Karpas-422 (cell line): ENCODE results near the gene DCTPP1. TPM values are rescaled to one million over a fixed set of nuclear protein-coding genes. Genes with fewer than 3 reads are reported as not detected.

Experiments used
- DNase-seq: peaks from one replicate; pipeline ENCODE4 v3.0.0-alpha.2; 2015
- H2AFZ ChIP-seq: fragments of 200-600 bp; sonication (generic); 2 replicates; pipeline ENCODE4 v1.6.1; 2014; ENCODE audit warnings: antibody characterized with exemption, low read length, mixed read lengths
- H3K27ac ChIP-seq: fragments of 200-600 bp; sonication (generic); 2 replicates; pipeline ENCODE4 v1.5.1; 2014; ENCODE audit warnings: mild to moderate bottlenecking, low read length, moderate library complexity
- H3K27me3 ChIP-seq: fragments of 200-600 bp; sonication (generic); 2 replicates; pipeline ENCODE4 v1.6.1; 2014; ENCODE audit warnings: low read length, mixed read lengths
- H3K36me3 ChIP-seq: fragments of 200-600 bp; sonication (generic); 2 replicates; pipeline ENCODE4 v1.6.1; 2014; ENCODE audit warnings: low read length, mixed read lengths; ENCODE audit not compliant: insufficient read depth
- H3K4me1 ChIP-seq: fragments of 200-600 bp; sonication (generic); 2 replicates; pipeline ENCODE4 v1.6.1; 2014; ENCODE audit warnings: mild to moderate bottlenecking, low read length, mixed read lengths
- H3K4me2 ChIP-seq: fragments of 200-600 bp; sonication (generic); 2 replicates; pipeline ENCODE4 v1.6.1; 2014; ENCODE audit warnings: low read length, low read depth, mild to moderate bottlenecking; ENCODE audit not compliant: poor library complexity, severe bottlenecking
- H3K4me3 ChIP-seq: fragments of 200-600 bp; sonication (generic); 2 replicates; pipeline ENCODE4 v1.5.1; 2014; ENCODE audit warnings: mild to moderate bottlenecking, antibody characterized with exemption, low read length, mixed read lengths
- H3K79me2 ChIP-seq: fragments of 200-600 bp; sonication (generic); 2 replicates; pipeline ENCODE4 v1.6.1; 2014; ENCODE audit warnings: mild to moderate bottlenecking, low read length, mixed read lengths
- H3K9ac ChIP-seq: fragments of 200-600 bp; sonication (generic); 2 replicates; pipeline ENCODE4 v1.6.0; 2014; ENCODE audit warnings: low read length
- H3K9me2 ChIP-seq: fragments of 200-600 bp; sonication (generic), shearing (Covaris generic); replicated peaks from 2 replicates; pipeline ENCODE4 v1.6.0; 2014; ENCODE audit warnings: mild to moderate bottlenecking, low read length, moderate library complexity; ENCODE audit not compliant: insufficient read depth
- H3K9me3 ChIP-seq: fragments of 300-700, 200-600 bp; sonication (generic); 2 replicates; pipeline ENCODE4 v1.6.1; 2014; ENCODE audit warnings: low read length, mixed read lengths
- H4K20me1 ChIP-seq: fragments of 200-600 bp; sonication (generic); 2 replicates; pipeline ENCODE4 v1.6.1; 2014; ENCODE audit warnings: mild to moderate bottlenecking, antibody characterized with exemption, low read length, low read depth; ENCODE audit not compliant: insufficient read depth
- total RNA-seq: library from RNA; depleted of rRNA; stranded (reverse); fragments of >200 nt; shearing (Covaris generic); gene quantifications from 2 replicates; pipeline ENCODE4 v1.2.3, GENCODE V29; 2014; ENCODE audit warnings: low replicate concordance

Gene DCTPP1
- total RNA-seq, 1 experiment from 2014 or later = 31.3 TPM

GRCh38 chr16:30394592-30395154, 35.2 kb downstream of the DCTPP1 start:
- peaks cover 20% of the 10 kb centered on the region for H3K4me1 ChIP-seq
- H3K9me2 ChIP-seq = no peaks in the 10 kb centered on the region
- H4K20me1 ChIP-seq = peaks cover 4% of the 10 kb centered on the region; the same call in 1 of the 2 replicates
- peaks cover 18% of the 10 kb centered on the region for H3K79me2 ChIP-seq
- H3K4me2 ChIP-seq = peak overlapping the region; percentile 92
- H3K36me3 ChIP-seq = peaks cover 6% of the 10 kb centered on the region
- no peaks in the 10 kb centered on the region for H3K9me3 ChIP-seq
- no peaks in the 10 kb centered on the region for H3K27me3 ChIP-seq
- peak overlapping the region; percentile 79 for H3K4me3 ChIP-seq
- H3K9ac ChIP-seq = peak overlapping the region; percentile 98
- H3K27ac ChIP-seq = no peak overlapping the region
- peak overlapping the region; percentile 83; the same call in 1 of the 2 replicates for H2AFZ ChIP-seq
- DNase-seq = no peak

GRCh38 chr16:30383521-30383920, 46.3 kb downstream of the DCTPP1 start:
- H3K27ac ChIP-seq = no peak overlapping the region
- no peak overlapping the region for H3K4me2 ChIP-seq

GRCh38 chr16:30382111-30382881, 47.5 kb downstream of the DCTPP1 start, which contains the start of gene SEPTIN1:
Gene SEPTIN1 (minus strand): TSS chr16:30382561. CDS start chr16:30382542, 19 bp downstream.
- Histone ChIP-seq H3K4me3 (peak within 1 kb of the TSS; percentile 77), H4K20me1 (0 out of 2 replicates have a peak, but pooled peaks cover 4% of the 10 kb centered on the region), H3K79me2 (peaks cover 22% of the 10 kb centered on the region), H3K9me2 (no peaks in the 10 kb centered on the region), H3K9me3 (no peaks in the 10 kb centered on the region), H2AFZ (peak within 1 kb of the TSS; percentile 76), H3K4me1 (peaks cover 49% of the 10 kb centered on the region), H3K36me3 (no peaks in the 10 kb centered on the region), H3K9ac (peak within 1 kb of the TSS; percentile 80), H3K27ac (peak within 1 kb of the TSS; percentile 65), H3K4me2 (peak within 1 kb of the TSS; percentile 72), H3K27me3 (no peaks in the 10 kb centered on the region)
- DNase-seq = peak; percentile 81

More at GRCh38 chr16:30383521-30383920, 46.3 kb downstream of the DCTPP1 start:
- peak; percentile 35 for DNase-seq
- no peak overlapping the region for H2AFZ ChIP-seq
- H3K9me3 ChIP-seq = no peaks in the 10 kb centered on the region
- H3K9me2 ChIP-seq = no peaks in the 10 kb centered on the region
- 0 out of 2 replicates have a peak, but pooled peaks cover 4% of the 10 kb centered on the region for H4K20me1 ChIP-seq
- H3K36me3 ChIP-seq = no peaks in the 10 kb centered on the region
- no peak overlapping the region for H3K9ac ChIP-seq
- no peak overlapping the region for H3K4me3 ChIP-seq
- peaks cover 39% of the 10 kb centered on the region for H3K4me1 ChIP-seq
- no peaks in the 10 kb centered on the region for H3K27me3 ChIP-seq
- peaks cover 22% of the 10 kb centered on the region for H3K79me2 ChIP-seq

GRCh38 chr16:30381291-30382041, 48.4 kb downstream of the DCTPP1 start:
- H2AFZ ChIP-seq = no peak overlapping the region
- DNase-seq = peak; percentile 64
- no peaks in the 10 kb centered on the region for H3K9me2 ChIP-seq
- peak overlapping the region; percentile 80 for H3K9ac ChIP-seq
- H3K4me2 ChIP-seq = peak overlapping the region; percentile 72
- H3K4me1 ChIP-seq = peaks cover 57% of the 10 kb centered on the region
- H3K27me3 ChIP-seq = no peaks in the 10 kb centered on the region
- no peaks in the 10 kb centered on the region for H3K36me3 ChIP-seq
- H3K4me3 ChIP-seq = peak overlapping the region; percentile 77
- peak overlapping the region; percentile 65 for H3K27ac ChIP-seq
- 0 out of 2 replicates have a peak, but pooled peaks cover 4% of the 10 kb centered on the region for H4K20me1 ChIP-seq
- H3K79me2 ChIP-seq = peaks cover 22% of the 10 kb centered on the region
- H3K9me3 ChIP-seq = no peaks in the 10 kb centered on the region

GRCh38 chr16:30380803-30381208, 49.0 kb downstream of the DCTPP1 start:
- H3K79me2 ChIP-seq = peaks cover 22% of the 10 kb centered on the region
- H3K4me1 ChIP-seq = peaks cover 57% of the 10 kb centered on the region
- H3K4me3 ChIP-seq = peak overlapping the region; percentile 77; the same call in 1 of the 2 replicates

GRCh38 chr16:30380072-30380802, 49.6 kb downstream of the DCTPP1 start:
- no peaks in the 10 kb centered on the region for H3K9me3 ChIP-seq
- DNase-seq = no peak
- H3K4me3 ChIP-seq = peak overlapping the region; percentile 77; the same call in 1 of the 2 replicates
- H4K20me1 ChIP-seq = 0 out of 2 replicates have a peak, but pooled peaks cover 4% of the 10 kb centered on the region
- H3K9me2 ChIP-seq = no peaks in the 10 kb centered on the region
- peaks cover 57% of the 10 kb centered on the region for H3K4me1 ChIP-seq
- H3K79me2 ChIP-seq = peaks cover 22% of the 10 kb centered on the region
- no peaks in the 10 kb centered on the region for H3K36me3 ChIP-seq
- peak overlapping the region; percentile 97 for H3K9ac ChIP-seq
- H3K4me2 ChIP-seq = peak overlapping the region; percentile 100
- H3K27me3 ChIP-seq = no peaks in the 10 kb centered on the region
- peak overlapping the region; percentile 99 for H3K27ac ChIP-seq
- H2AFZ ChIP-seq = no peak overlapping the region

More at GRCh38 chr16:30380803-30381208, 49.0 kb downstream of the DCTPP1 start:
- Histone ChIP-seq H3K27ac (peak overlapping the region; percentile 65; the same call in 1 of the 2 replicates), H4K20me1 (0 out of 2 replicates have a peak, but pooled peaks cover 4% of the 10 kb centered on the region), H3K27me3 (no peaks in the 10 kb centered on the region), H3K9ac (peak overlapping the region; percentile 80), H3K36me3 (no peaks in the 10 kb centered on the region), H3K9me2 (no peaks in the 10 kb centered on the region), H3K4me2 (peak overlapping the region; percentile 72), H3K9me3 (no peaks in the 10 kb centered on the region), H2AFZ (no peak overlapping the region)
- peak; percentile 47 for DNase-seq

GRCh38 chr16:30379158-30379783, 50.6 kb downstream of the DCTPP1 start:
- Histone ChIP-seq H3K9ac (peak overlapping the region; percentile 97), H3K36me3 (no peaks in the 10 kb centered on the region), H2AFZ (no peak overlapping the region), H3K27ac (peak overlapping the region; percentile 99), H3K4me3 (peak overlapping the region; percentile 77), H3K9me3 (no peaks in the 10 kb centered on the region), H3K9me2 (no peaks in the 10 kb centered on the region), H3K27me3 (no peaks in the 10 kb centered on the region), H4K20me1 (0 out of 2 replicates have a peak, but pooled peaks cover 4% of the 10 kb centered on the region), H3K4me2 (peak overlapping the region; percentile 100), H3K4me1 (peaks cover 57% of the 10 kb centered on the region), H3K79me2 (peaks cover 22% of the 10 kb centered on the region)
- DNase-seq = peak; percentile 41
